Hematopoietic multipotent progenitor cell treated with erythropoietin and hydrocortisone succinate and interleukin-3 and kit ligand, for 4 days (in vitro differentiated cells): ENCODE measurements around the gene RTL5.
"Not testable (repeated sequence)": the region's sequence is repeated elsewhere in the genome, so short reads cannot be mapped to it uniquely, and the experiment has no call there.

Experiments used
- DNase-seq: peaks from one replicate; pipeline ENCODE4 v3.0.0-alpha.2; 2015

Gene RTL5

DNA sequence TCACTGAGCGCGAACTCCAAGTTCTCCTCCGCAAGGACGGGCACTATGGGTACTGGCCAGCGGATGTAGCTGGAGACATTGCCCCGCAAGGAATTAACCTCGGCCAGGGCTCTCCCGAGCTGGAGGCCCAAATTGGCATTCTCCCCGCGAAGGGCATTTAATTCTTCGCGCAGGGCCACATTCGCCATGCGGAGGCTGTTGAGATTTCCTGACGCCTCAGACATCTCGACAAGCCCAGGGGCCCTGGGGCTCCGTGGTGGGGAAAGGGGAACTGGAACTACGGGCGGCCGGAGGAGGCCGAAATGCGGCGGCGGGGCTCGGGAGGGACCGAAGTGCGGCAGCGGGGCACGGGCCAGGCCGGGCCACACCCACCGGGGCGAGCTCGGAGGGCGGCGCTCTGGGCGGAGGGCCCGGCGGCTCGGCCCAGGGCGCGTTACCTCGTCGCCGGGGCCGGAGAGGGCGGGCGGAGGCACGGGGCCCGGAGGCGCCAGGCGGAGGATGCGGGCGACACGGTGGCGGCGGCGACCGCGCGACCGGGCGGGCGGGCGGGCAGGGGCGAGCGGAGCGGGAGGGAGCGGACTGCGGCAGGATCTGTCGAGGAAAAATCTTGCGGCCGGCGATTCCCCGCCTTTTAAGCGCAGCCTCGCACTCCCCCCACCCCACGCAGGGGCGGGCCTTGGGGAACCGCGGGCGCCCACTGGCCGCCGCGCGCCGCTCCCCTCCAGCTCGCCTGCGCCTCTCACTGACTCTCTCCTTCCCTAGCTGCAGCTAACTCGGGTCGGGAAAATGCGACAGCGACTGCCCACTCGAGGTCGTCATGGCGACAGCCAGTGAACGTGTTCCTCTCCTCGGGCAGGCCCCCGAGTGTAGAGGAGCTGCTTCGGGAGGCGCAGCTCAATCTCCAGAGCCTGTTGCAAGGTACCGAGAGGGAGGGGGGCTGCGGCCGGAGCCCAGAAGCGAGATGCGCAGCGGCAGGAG is at the start of gene RTL5:
Gene RTL5 (minus strand): TSS at position 599 of the 978 bp plus-strand sequence.
- peak; percentile 75 for DNase-seq

DNA sequence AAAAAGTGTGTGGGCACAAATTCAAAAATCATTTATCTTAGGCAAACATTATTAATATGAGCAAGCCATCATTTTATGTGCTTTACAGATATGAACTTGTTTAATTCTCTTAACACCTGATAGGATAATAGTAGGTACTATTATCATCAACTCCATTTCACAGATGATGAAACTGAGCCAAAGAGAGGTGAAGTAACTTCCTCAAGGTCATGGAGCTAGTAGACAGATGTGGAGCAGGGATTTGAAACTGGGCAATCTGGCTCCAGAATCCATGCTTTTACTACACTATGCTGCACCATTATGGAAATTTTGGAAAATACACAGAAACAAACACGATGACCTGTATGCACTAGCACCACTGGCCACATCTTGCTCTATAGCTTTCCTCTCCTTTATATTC is 48.8 kb upstream of the RTL5 start:
- peak; percentile 22 for DNase-seq

DNA sequence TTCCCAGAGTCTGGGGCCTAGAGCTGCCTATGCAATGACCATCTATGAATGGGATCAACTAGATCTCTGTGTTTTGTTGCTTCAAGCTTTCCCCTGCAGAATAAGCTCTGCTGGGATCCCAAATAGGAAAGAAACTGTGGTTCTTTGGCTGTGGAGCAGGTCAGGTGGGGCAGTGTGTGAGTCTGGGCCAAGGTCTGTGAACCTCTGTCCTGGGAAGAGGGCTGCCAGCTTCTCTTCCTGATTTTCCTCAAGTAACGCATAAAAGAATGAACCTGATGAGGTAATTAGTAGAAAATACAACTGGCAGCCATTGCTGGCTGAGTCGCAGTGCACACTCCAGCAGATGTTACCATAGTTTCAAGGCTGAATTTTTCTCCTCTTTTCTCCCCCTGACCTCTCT is 45.3 kb upstream of the RTL5 start:
- no peak for DNase-seq

DNA sequence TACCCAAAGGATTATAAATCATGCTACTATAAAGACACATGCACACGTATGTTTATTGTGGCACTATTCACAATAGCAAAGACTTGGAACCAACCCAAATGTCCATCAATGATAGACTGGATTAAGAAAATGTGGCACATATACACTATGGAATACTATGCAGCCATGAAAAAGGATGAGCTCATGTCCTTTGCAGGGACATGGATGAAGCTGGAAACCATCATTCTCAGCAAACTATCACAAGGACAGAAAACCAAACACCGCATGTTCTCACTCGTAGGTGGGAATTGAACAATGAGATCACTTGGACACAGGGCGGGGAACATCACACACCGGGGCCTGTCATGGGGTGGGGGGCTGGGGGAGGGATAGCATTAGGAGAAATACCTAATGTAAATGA is 44.6 kb upstream of the RTL5 start:
- DNase-seq: not testable (repeated sequence)

DNA sequence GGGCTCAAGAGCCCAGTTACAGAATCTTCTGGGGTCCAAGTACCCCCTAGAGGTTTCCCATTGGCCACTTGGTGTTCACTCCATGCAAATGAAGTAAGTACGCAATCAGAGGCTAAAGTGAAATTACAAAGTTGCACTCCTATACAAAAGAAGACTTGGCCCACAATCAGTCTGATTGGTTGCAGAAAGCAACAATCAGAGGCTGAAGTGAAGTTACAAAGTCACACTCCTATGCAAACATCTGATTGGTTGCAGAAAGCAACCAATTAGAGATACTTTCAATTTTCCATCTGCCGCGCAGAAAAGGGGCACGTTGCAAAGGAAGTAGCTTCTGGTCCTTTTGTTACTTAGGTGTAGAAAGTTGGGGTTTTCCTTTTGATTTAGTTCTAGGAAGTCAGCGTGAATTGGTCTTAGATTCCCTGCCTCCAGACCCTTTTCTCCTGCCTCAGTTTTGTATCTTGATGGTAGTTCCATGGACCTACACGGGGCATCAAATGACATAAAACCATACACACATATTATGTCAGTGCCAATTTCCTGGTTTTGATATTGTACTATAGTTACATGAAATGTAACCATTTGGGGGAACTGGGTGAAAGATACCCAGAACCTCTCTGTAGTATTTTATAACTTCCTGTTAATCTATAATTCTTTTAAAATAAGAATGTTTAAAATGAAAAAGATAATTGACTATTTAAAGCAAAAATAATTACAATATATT is 37.5 kb upstream of the RTL5 start:
- DNase-seq: peak; percentile 42

DNA sequence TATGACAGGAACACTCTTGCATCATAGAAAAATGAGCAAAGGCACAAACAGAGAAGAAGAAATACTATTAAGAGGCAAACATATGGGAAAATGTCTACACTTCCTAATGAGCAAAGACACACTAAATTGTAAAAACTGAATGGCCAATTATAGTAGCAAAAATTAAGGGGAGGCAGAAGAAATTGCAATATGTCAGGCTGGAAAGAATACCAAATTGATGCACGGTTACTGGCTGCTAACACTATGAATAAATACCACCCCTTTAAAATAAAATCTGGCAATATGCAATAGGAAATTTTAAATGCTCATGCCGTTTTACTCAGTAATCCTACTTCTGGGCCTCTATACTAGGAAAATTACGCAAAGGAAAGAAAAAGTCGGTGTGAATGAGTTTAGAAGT is 33.8 kb upstream of the RTL5 start:
- DNase-seq: no peak

DNA sequence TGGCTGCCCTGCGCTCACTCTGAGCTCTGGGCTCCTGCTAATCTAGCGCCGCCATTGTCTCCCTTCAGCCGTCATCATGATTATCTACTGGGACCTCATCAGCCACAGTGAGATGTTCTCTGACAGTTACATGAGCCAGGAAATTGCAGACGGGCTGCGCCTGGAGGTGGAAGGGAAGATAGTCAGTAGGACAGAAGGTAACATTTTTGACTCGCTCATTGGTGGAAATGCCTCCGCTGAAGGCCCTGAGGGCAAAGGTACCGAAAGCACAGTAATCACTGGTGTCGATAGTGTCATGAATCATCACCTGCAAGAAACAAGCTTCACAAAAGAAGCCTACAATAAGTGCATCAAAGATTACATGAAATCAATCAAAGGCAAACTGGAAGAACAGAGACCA is 28.1 kb upstream of the RTL5 start:
- DNase-seq: no peak

GRCh38 chrX:72158773-72159172 is 27.1 kb upstream of the RTL5 start:
- DNase-seq: no peak

GRCh38 chrX:72146527-72146926 is 14.8 kb upstream of the RTL5 start:
- no peak for DNase-seq

DNA sequence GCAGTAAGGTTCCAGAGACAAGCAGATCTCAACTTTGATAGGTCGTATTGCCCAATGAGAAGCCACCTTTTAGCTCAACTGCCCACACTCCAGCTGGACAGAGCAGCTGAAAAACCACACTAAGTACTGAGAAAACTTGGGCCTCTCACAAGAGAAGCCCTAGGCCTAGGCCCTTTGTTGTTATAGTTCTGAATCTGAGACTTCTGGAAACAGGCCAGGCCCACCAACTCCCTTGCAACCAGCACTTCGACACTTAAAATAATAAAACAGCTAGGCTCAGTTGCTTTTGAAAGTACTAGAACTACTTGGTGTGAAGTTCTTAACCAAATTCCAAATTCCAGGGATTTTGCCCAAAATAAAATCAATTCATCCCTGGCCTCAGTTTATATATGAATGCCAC is 13.5 kb upstream of the RTL5 start:
- no peak for DNase-seq

DNA sequence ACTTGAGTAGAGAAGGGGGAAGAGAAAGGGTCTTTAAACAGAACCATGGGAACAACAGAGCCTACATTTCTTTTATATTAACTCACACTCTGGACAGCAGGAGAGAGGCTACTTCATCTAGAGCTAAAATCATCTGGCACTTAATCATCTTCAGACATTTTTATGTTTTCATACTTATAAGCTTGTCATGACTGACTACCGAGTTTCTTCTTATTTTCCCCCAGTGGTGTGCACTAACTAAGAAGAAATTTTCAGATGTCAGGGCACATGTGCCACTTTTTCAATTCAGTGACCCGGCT is 11.8 kb upstream of the RTL5 start:
- DNase-seq: no peak

DNA sequence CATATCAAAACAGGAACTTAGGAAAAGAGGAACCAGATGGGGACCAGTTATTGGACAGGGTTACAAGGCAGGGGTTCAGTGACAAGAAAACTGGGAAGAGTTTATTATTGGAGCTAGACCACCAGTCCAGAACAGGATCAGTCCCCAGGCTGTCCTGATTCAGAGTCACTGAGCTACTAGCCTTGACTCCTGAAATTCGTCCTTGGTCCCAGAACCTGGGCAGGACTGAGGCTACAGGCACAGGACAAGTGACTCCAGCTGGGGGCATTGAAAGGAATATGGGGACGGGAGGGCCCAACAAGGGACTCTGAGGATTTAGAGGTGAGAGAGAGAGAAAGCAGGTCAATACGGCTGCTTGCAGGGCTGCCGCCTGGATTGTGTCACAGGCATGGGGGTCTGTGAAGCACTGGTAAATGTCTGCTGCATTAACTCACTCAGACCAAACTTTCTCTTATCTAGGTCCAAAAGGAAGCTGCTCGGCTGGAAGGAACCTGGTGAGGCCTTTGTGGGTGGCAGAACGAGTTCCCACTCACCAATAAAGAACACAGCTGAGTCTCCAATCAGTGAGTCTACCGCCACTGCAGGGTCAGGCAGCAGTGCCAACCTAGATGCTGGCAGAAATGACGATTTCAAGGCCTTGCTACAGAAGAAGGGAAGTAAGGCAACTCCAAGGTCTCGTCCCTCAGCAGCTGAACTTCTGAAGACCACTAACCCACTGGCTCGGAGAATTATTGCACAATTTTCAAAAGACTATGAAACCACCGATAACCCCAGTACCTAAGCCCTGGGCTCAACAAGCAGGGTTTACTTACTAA is 11.3 kb upstream of the RTL5 start:
- peak; percentile 50 for DNase-seq

- DNase-seq: peak; percentile 10
Observed at GRCh38 chrX:72142094-72142793, 10.5 kb upstream of the RTL5 start.

DNA sequence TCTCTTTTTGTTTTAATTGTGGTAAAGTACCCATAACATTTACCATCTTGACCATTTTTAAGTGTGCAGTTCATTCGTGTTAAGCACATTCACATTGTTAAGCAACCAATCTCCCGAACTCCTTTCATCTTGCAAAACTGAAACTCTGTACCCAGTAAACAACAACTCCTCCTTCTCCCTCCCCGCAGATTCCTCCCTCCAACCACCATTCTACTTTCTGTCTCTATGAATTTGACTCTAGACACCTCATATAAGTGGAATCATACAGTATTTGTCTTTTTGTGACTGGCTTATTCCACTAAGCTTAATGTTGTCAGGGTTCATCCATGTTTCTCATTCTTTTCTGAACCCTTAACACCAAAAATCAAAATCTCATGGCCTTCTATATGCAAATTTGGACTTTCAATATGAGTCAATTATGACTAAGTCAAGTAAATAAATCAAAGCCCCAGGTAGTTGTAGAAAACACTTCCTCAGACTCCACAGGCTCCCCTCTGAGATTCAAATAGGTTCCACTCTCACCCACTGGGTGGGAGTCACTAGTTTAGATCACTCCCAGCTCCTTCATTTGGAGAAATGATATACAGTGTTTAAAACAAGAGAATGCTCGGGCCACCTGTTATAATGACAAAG is 9.8 kb upstream of the RTL5 start:
- DNase-seq: no peak

- no peak for DNase-seq
Observed at GRCh38 chrX:72139538-72139937, 7.8 kb upstream of the RTL5 start.

DNA sequence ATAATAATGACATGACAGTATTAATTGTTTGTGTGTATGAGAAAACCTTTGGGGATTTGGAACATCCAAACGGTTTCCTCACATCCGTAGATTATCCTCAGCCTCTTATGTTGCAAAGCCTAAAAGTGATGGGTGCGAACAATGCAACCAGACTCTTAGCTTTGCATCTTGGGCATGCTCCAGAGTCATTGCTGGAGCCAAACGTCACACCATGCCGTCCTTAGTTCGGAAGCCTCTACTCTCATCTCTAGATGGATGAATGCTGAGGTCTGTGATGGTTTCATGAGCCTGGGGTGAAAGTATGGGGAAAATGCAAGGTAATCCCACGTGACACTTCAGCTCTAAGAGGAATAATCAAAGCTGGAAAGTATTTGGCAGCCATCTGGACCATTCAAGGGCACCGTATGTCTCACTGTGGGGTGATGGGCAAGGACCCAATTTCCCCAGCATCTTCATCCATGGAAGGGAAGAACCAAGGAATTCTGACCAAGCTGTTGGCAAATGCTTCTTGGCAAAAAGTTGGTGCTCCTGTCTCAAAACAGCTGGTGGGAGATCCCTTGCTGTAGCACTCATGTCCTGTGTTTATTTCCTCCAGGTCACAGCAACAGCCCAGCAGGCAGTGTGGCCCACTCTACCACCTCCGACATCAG is 6.3 kb upstream of the RTL5 start:
- no peak for DNase-seq

DNA sequence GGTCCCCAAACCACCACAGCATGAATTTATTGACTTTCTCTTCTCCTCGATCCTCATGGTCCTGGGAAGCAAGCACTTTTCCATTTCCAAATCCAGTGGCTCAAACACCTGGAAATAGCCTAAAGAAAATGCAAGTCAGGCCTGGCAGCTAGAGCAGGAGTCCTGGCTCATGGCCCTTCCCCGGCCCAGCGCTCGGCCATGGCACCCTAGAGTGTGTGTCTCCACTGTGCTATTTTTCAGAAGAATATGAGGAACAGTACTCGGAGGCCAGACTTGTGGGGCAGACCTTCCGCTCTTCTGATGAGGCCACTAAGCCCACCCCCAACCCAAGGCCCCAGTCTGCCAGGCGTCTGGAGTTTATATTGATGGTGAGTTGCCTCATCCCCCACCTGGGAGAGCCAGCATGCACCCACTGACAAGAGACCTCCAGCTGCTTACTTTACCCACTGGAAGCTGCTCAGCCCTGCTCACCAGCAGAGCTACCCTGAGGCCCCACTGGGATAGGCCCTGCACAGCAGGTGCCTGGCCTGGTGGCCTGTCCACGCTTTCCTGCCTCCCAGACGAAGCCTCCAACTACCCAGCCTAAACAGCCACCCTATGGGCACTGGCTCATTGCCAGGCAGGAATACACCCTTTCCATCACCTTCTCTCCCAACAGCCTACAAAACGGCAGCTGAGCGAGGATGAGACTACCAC is 2.3 kb upstream of the RTL5 start:
- no peak for DNase-seq

DNA sequence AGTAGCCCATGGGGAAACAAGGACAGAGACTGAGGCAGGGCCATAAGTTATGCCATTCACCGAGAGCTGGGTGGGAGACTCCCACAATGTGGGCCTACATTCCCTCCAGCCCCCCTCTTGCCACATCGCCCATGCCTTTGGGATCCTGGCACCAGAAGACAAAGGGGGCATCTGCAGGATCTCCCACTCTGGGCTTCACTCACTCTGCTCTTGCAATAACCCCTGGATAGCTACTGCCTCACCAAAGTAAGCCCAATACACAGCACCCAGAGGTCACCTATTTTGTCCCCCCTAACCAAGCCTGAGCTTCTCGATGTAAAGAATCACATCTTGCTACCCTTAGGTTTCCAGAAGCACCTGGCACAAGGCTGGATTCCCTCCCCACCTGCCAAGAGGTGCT is 741 bp upstream of the RTL5 start:
- no peak for DNase-seq

GRCh38 chrX:72130762-72131250 is 909 bp downstream of the RTL5 start:
- no peak for DNase-seq

- no peak for DNase-seq
Observed at GRCh38 chrX:72130156-72130761, 1.5 kb downstream of the RTL5 start.

DNA sequence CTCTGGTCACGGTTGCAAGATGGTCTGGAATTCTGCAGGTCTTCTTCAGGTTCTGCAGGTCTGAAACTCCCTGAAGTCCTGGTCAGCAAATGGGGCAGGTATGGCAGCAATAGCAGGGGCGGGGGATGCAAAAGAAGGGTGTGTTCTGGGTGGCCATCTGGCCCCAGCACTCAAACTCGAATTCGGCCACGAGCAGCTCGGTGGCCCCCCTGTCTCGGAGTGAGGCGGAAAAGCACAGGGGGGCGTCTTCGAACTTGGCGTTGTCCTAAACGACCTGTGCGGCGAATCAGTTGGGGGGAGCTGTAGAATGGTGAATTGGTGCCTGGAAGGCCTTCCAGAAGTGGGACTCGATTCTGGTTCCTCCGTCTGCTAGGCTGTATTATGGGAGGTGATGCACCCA is 2.1 kb downstream of the RTL5 start:
- DNase-seq: no peak
